OCI-LY7 (cell line): ENCODE results near the gene SNCB. TPM values are rescaled to one million over a fixed set of nuclear protein-coding genes. Genes with fewer than 3 reads are reported as not detected.

ENCODE experiments used
- BruUV-seq: library from RNA; stranded (reverse); fragments of 400-500 nt; replicated peaks from 2 replicates; lab custom pipeline; 2021; lab: Mats Ljungman, UMichigan
- CTCF ChIA-PET: fragments of 300-600 bp; sonication (Branson Sonifier 250); formaldehyde crosslinking; loops from one replicate; lab custom pipeline; 2022; ENCODE audit warnings: antibody characterized with exemption; ENCODE audit not compliant: unreplicated experiment; lab: Charles Lee
- POLR2A ChIA-PET: fragments of 300-600 bp; sonication (Branson Sonifier 250); formaldehyde crosslinking; loops from one replicate; lab custom pipeline; 2022; ENCODE audit warnings: antibody characterized with exemption; lab: Charles Lee
- DNase-seq: peaks from one replicate; pipeline ENCODE4 v3.0.0-alpha.2; 2015; ENCODE audit warnings: low spot score
- H2AFZ ChIP-seq: fragments of 200-600 bp; sonication (generic), shearing (Covaris generic); 2 replicates; pipeline ENCODE4 v1.6.1; 2014; ENCODE audit warnings: mild to moderate bottlenecking, antibody characterized with exemption, low read length, moderate library complexity
- H3K27ac ChIP-seq: fragments of 200-600 bp; sonication (generic); 2 replicates; pipeline ENCODE4 v1.5.1; 2014; ENCODE audit warnings: mixed run types, low read depth, mild to moderate bottlenecking, moderate library complexity, low read length, inconsistent platforms; ENCODE audit not compliant: poor library complexity, severe bottlenecking
- H3K36me3 ChIP-seq: fragments of 200-600 bp; sonication (generic); 2 replicates; pipeline ENCODE4 v1.6.1; 2014; ENCODE audit warnings: mild to moderate bottlenecking, antibody characterized with exemption, low read length, moderate library complexity, mixed read lengths; ENCODE audit not compliant: insufficient read depth
- H3K4me1 ChIP-seq: fragments of 200-600 bp; sonication (generic); 2 replicates; pipeline ENCODE4 v1.5.1; 2014; ENCODE audit warnings: mild to moderate bottlenecking, low read length; ENCODE audit not compliant: insufficient read depth, poor library complexity, severe bottlenecking
- H3K4me2 ChIP-seq: fragments of 200-600 bp; sonication (generic); 2 replicates; pipeline ENCODE4 v1.6.1; 2014; ENCODE audit warnings: mild to moderate bottlenecking, low read length
- H3K4me3 ChIP-seq: fragments of 200-600 bp; sonication (generic); 2 replicates; pipeline ENCODE4 v1.5.1; 2014; ENCODE audit warnings: mild to moderate bottlenecking, low read depth, low read length; ENCODE audit not compliant: poor library complexity, severe bottlenecking
- H3K79me2 ChIP-seq: fragments of 200-600 bp; sonication (generic); 2 replicates; pipeline ENCODE4 v1.6.1; 2016; ENCODE audit warnings: low read depth, mild to moderate bottlenecking, low read length, moderate library complexity, mixed read lengths; ENCODE audit not compliant: insufficient read depth
- H3K9me2 ChIP-seq: fragments of 200-600 bp; sonication (generic); 2 replicates; pipeline ENCODE4 v1.6.1; 2016; ENCODE audit warnings: mild to moderate bottlenecking, low read length, mixed read lengths; ENCODE audit not compliant: insufficient read depth
- H3K9me3 ChIP-seq: fragments of 200-600 bp; sonication (generic); 2 replicates; pipeline ENCODE4 v1.6.1; 2014; ENCODE audit warnings: mild to moderate bottlenecking, mixed run types, low read length, mixed read lengths
- H4K20me1 ChIP-seq: fragments of 200-600 bp; sonication (generic); 2 replicates; pipeline ENCODE4 v1.6.1; 2014; ENCODE audit warnings: mild to moderate bottlenecking, antibody characterized with exemption, low read length, moderate library complexity, mixed read lengths; ENCODE audit not compliant: insufficient read depth
- CTCF ChIP-seq: fragments of 200-600 bp; sonication (generic); conservative IDR thresholded peaks from 2 replicates; pipeline ENCODE4 v1.5.1; 2014; ENCODE audit warnings: mild to moderate bottlenecking, antibody characterized with exemption, low read length, moderate library complexity, mixed read lengths
- EZH2phosphoT487 ChIP-seq: fragments of 200-600 bp; sonication (generic); IDR thresholded peaks from 2 replicates; pipeline ENCODE4 v1.6.1; 2018; ENCODE audit warnings: low read depth, borderline replicate concordance, mild to moderate bottlenecking, mixed run types, antibody characterized with exemption, low read length, moderate library complexity, mixed read lengths
- intact Hi-C: fragments of 100-400 bp; cut with micrococcal nuclease; formaldehyde crosslinking; loops from one replicate; pipeline ENCODE4 v1.10.0; 2022; ENCODE audit not compliant: unreplicated experiment
- total RNA-seq, 2 experiments: library from RNA; depleted of rRNA in 1 of 2; stranded (reverse); fragments of >200 nt in 1 of 2; shearing (Covaris generic) in 1 of 2; gene quantifications; 2 replicates each; pipeline ENCODE4 v1.2.3, GENCODE V29; 2014 to 2022

Gene SNCB
- total RNA-seq, 2 experiments from 2014 or later = 0.50 to 3.5 TPM

GRCh38 chr5:176660860-176661641, 30.7 kb upstream of the SNCB start:
- ChIA-PET CTCF (interaction anchor here (0.6 to 2.0 kb wide), 16 partner anchors 10 to 453 kb away, joined by 3 to 11 read pairs (median 3); partner anchors contain the start of genes EIF4E1B, SNCB, TSPAN17 and ZNF346), POLR2A (interaction anchor here (0.5 to 1.1 kb wide), 6 partner anchors 14 to 460 kb away, joined by 3 to 6 read pairs (median 4); no protein-coding TSS in a partner anchor)
- H3K4me2 ChIP-seq = no peak overlapping the region
- peak; percentile 86 for DNase-seq
- no peak overlapping the region for H2AFZ ChIP-seq
- H3K79me2 ChIP-seq = no peaks in the 10 kb centered on the region
- H3K4me1 ChIP-seq = peaks cover 5% of the 10 kb centered on the region
- no peaks in the 10 kb centered on the region for H4K20me1 ChIP-seq
- H3K27ac ChIP-seq = no peak overlapping the region
- BruUV-seq = no TSS peak
- no peaks in the 10 kb centered on the region for H3K9me2 ChIP-seq
- H3K4me3 ChIP-seq = no peak overlapping the region
- peak; percentile 94 for TF ChIP-seq CTCF
- TF ChIP-seq EZH2phosphoT487 = no peak
- H3K9me3 ChIP-seq = no peaks in the 10 kb centered on the region
- H3K36me3 ChIP-seq = no peaks in the 10 kb centered on the region
- intact Hi-C loops = loop anchor here (1.0 to 10.0 kb wide), 3 partner anchors 298 to 451 kb away; partner anchors contain the start of gene FGFR4

- Histone ChIP-seq H3K4me3 (no peak overlapping the region), H3K9me2 (no peaks in the 10 kb centered on the region), H3K36me3 (no peaks in the 10 kb centered on the region), H3K27ac (no peak overlapping the region), H3K79me2 (no peaks in the 10 kb centered on the region), H4K20me1 (no peaks in the 10 kb centered on the region), H2AFZ (no peak overlapping the region), H3K4me2 (no peak overlapping the region), H3K9me3 (no peaks in the 10 kb centered on the region), H3K4me1 (peaks cover 5% of the 10 kb centered on the region)
- BruUV-seq = no TSS peak
- intact Hi-C loops = loop anchor here (1.0 to 10.0 kb wide), 3 partner anchors 298 to 452 kb away; partner anchors contain the start of gene FGFR4
- CTCF ChIA-PET = interaction anchor here (0.6 to 2.0 kb wide), 15 partner anchors 9 to 453 kb away, joined by 3 to 11 read pairs (median 3); partner anchors contain the start of genes EIF4E1B, SNCB, TSPAN17 and ZNF346
- POLR2A ChIA-PET = interaction anchor here (0.5 to 1.1 kb wide), 8 partner anchors 14 to 460 kb away, joined by 3 to 6 read pairs (median 4); no protein-coding TSS in a partner anchor
- no peak for DNase-seq
- TF ChIP-seq CTCF (no peak), EZH2phosphoT487 (no peak)
These were observed 30.2 kb upstream of the SNCB start for GRCh38 chr5:176660530-176660859.
